Neutrophil (primary cell): Measurements from ENCODE around the gene LHB.
A peak's percentile ranks its signal among the peaks of the same experiment; 100 is the strongest.
"Not testable (repeated sequence)": the region's sequence is repeated elsewhere in the genome, so short reads cannot be mapped to it uniquely, and the experiment has no call there.

ENCODE experiments used
- H3K27ac ChIP-seq: fragments of 200-600 bp; sonication (generic); 2 replicates; pipeline ENCODE4 v1.5.1; 2016; ENCODE audit warnings: mild to moderate bottlenecking, moderate library complexity
- H3K27me3 ChIP-seq: fragments of 200-600 bp; sonication (generic); 2 replicates; pipeline ENCODE4 v1.6.0; 2016; ENCODE audit warnings: mild to moderate bottlenecking
- H3K36me3 ChIP-seq: fragments of 200-600 bp; sonication (generic); 2 replicates; pipeline ENCODE4 v1.5.1; 2017
- H3K4me1 ChIP-seq, 2 experiments: fragments of 200-600 bp in 1 of 2; sonication (generic) in 1 of 2; 1 replicate in 1 of 2; 2 replicates in 1 of 2; pipeline versions ENCODE4 v1.5.1 to v1.6.1; 2013 to 2016; ENCODE audit warnings: low read depth in 1 of 2, low read length in 1 of 2, mild to moderate bottlenecking in 1 of 2, moderate library complexity in 1 of 2; ENCODE audit not compliant: control insufficient read depth in 1 of 2, insufficient read depth in 1 of 2
- H3K4me3 ChIP-seq, 2 experiments: fragments of 200-600 bp in 1 of 2; sonication (generic) in 1 of 2; 1 replicate in 1 of 2; 2 replicates in 1 of 2; pipeline ENCODE4 v1.5.1; 2013 to 2016; ENCODE audit warnings: low read depth in 1 of 2, low read length in 1 of 2, mild to moderate bottlenecking in 1 of 2, moderate library complexity in 1 of 2
- H3K9me3 ChIP-seq: fragments of 200-600 bp; sonication (generic); 2 replicates; pipeline ENCODE4 v1.5.1; 2016
- TF ChIP-seq, protein P1 (sequence below): fragments of 200-600 bp; sonication (generic); IDR thresholded peaks from 2 replicates; pipeline ENCODE4 v1.5.1; 2016; ENCODE audit warnings: antibody characterized with exemption

Gene LHB

DNA sequence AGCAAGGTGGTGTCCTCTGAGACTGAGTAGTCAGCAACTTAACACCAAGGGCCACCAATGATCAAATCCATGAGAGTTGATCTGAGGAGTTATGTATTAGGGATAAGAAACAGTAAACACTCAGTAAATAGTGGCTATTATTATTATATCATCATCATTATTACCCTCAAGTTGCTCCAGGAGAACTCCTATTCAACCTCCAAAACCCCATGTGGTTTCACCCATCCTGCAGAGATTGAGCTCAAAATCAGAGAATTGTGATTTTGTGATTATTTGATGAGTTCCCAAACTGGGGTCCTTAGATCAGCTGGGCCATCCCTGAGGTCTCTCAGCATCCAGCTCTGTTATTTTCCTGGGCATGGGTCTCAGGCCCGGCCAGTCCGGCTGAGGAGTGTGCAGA is 44.1 kb upstream of the LHB start:
- TF ChIP-seq, protein P1, sequence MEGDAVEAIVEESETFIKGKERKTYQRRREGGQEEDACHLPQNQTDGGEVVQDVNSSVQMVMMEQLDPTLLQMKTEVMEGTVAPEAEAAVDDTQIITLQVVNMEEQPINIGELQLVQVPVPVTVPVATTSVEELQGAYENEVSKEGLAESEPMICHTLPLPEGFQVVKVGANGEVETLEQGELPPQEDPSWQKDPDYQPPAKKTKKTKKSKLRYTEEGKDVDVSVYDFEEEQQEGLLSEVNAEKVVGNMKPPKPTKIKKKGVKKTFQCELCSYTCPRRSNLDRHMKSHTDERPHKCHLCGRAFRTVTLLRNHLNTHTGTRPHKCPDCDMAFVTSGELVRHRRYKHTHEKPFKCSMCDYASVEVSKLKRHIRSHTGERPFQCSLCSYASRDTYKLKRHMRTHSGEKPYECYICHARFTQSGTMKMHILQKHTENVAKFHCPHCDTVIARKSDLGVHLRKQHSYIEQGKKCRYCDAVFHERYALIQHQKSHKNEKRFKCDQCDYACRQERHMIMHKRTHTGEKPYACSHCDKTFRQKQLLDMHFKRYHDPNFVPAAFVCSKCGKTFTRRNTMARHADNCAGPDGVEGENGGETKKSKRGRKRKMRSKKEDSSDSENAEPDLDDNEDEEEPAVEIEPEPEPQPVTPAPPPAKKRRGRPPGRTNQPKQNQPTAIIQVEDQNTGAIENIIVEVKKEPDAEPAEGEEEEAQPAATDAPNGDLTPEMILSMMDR: no peak
- Histone ChIP-seq H3K4me3 (no peak overlapping the region), H3K4me1 (peaks cover 16 to 18% of the 10 kb centered on the region in 2 experiments), H3K36me3 (no peaks in the 10 kb centered on the region), H3K27ac (no peak overlapping the region), H3K27me3 (peaks cover 100% of the 10 kb centered on the region), H3K9me3 (no peaks in the 10 kb centered on the region)

DNA sequence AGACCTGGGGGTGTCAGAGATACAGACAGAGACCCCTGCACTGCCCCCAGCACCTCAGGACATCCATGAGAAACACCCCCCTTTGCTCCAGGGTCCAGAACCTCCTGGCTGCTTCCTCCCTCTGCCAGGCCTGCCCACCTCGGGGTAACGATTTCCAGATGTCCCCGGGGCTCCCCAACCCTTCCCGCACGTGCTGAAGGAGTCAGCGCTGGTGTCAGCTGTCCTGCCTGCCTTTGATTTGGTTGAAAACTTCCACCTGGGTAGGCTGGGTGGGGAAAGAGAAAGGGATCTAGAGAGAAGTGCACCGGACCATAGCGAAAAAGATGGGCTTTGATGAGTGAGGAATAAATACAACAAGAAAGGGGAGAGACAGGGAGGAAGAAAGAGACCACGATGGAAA is 42.2 kb upstream of the LHB start:
- H3K27ac ChIP-seq: no peak overlapping the region
- no peak overlapping the region for H3K4me3 ChIP-seq
- H3K36me3 ChIP-seq: no peaks in the 10 kb centered on the region
- H3K9me3 ChIP-seq: no peaks in the 10 kb centered on the region
- TF ChIP-seq, protein P1: no peak
- H3K4me1 ChIP-seq: peaks cover 18 to 21% of the 10 kb centered on the region in 2 experiments
- H3K27me3 ChIP-seq: peaks cover 93% of the 10 kb centered on the region

GRCh38 chr19:49058562-49058961 is 41.7 kb upstream of the LHB start:
- H3K27me3 ChIP-seq: peaks cover 89% of the 10 kb centered on the region
- H3K9me3 ChIP-seq: no peaks in the 10 kb centered on the region
- H3K27ac ChIP-seq: no peak overlapping the region
- peaks cover 18 to 21% of the 10 kb centered on the region in 2 experiments for H3K4me1 ChIP-seq
- H3K36me3 ChIP-seq: no peaks in the 10 kb centered on the region
- no peak overlapping the region for H3K4me3 ChIP-seq
- TF ChIP-seq, protein P1: no peak

DNA sequence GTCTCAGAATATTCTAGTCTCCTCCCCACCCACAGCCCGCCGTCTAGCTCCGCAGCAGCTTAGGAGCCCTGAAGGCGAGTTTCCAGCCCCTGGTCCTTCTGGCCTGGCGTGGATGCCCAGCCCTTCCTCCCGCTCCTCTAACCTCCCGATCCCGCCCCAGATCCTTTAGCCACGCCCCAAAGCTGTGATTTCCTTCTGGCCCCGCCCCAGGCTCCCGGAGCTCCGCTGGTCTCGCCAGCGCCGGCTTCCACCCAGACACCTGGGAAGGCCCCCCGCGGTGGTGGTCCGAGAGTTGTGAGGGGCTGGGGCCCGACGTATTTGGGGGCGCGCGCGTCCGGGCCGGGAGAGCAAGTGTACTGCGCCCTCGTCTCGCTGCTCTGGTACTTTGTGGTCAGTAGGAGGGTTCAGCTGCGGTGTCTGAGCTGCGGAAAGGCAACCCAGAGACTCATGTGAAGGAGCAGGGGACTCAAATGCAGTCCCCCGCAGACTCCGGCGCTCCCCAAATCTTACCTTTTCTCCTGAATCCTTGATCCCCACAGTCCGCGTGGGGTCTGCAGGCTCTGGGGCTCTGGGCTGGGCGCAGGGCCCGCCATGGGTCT is 40.8 kb upstream of the LHB start, which contains the start of gene CGB7:
TSS of gene CGB7 (minus strand) at position 114 of the 599 bp plus-strand sequence. CDS start 2,374 bp downstream, outside the sequence.
- no peak within 1 kb of the TSS for H3K27ac ChIP-seq
- H3K27me3 ChIP-seq: peaks cover 85% of the 10 kb centered on the region
- TF ChIP-seq, protein P1: no peak
- no peaks in the 10 kb centered on the region for H3K9me3 ChIP-seq
- peak within 1 kb of the TSS in 1 of 2 experiments; percentile 62 for H3K4me3 ChIP-seq
- H3K4me1 ChIP-seq: peaks cover 18 to 21% of the 10 kb centered on the region in 2 experiments
- H3K36me3 ChIP-seq: no peaks in the 10 kb centered on the region

- Histone ChIP-seq H3K27me3 (peaks cover 78% of the 10 kb centered on the region), H3K4me1 (peaks cover 18 to 21% of the 10 kb centered on the region in 2 experiments)
Observed at GRCh38 chr19:49056902-49057596, 40.2 kb upstream of the LHB start.

More at GRCh38 chr19:49056902-49057596, 40.2 kb upstream of the LHB start:
- not testable (repeated sequence) for H3K27ac ChIP-seq, H3K9me3 ChIP-seq, H3K36me3 ChIP-seq
- H3K4me3 ChIP-seq: peak overlapping the region in 1 of 2 experiments; percentile 62
